GM21515 (cell line): ENCODE results near the gene EFR3B.

Experiments used
- ATAC-seq: cut with Tn5 transposase; IDR thresholded peaks from one replicate; pipeline ENCODE4 v1.9.1; 2021; ENCODE audit not compliant: unreplicated experiment

EFR3B gene

GRCh38 chr2:25176541-25177181, 134.8 kb downstream of the EFR3B start:
- no peak for ATAC-seq

- ATAC-seq, result no peak
These were observed 135.3 kb downstream of the EFR3B start for GRCh38 chr2:25177211-25177611.

GRCh38 chr2:25178976-25179375, 137.1 kb downstream of the EFR3B start:
- no peak for ATAC-seq

- ATAC-seq, result no peak
These were observed 142.4 kb downstream of the EFR3B start for GRCh38 chr2:25184254-25184653.

GRCh38 chr2:25187729-25188350, 146.0 kb downstream of the EFR3B start:
- no peak for ATAC-seq

- no peak for ATAC-seq
These were observed 146.5 kb downstream of the EFR3B start for GRCh38 chr2:25188405-25188804.

- no peak for ATAC-seq
These were observed 148.7 kb downstream of the EFR3B start for GRCh38 chr2:25190536-25190935.

- no peak for ATAC-seq
These were observed 152.8 kb downstream of the EFR3B start for GRCh38 chr2:25194576-25195122.

GRCh38 chr2:25197336-25198208, 155.7 kb downstream of the EFR3B start:
- no peak for ATAC-seq

GRCh38 chr2:25198209-25198525, 156.3 kb downstream of the EFR3B start:
- ATAC-seq, result no peak

- no peak for ATAC-seq
These were observed 156.7 kb downstream of the EFR3B start for GRCh38 chr2:25198576-25198975.

- no peak for ATAC-seq
These were observed 159.4 kb downstream of the EFR3B start for GRCh38 chr2:25201265-25201664.

- ATAC-seq, result no peak
These were observed 159.9 kb downstream of the EFR3B start for GRCh38 chr2:25201794-25202193.

- no peak for ATAC-seq
These were observed 160.4 kb downstream of the EFR3B start for GRCh38 chr2:25202275-25202674.

- ATAC-seq, result no peak
These were observed 162.4 kb downstream of the EFR3B start for GRCh38 chr2:25204190-25204838.

- ATAC-seq, result no peak
These were observed 165.2 kb downstream of the EFR3B start for GRCh38 chr2:25207078-25207545.
